Measurements from ENCODE around the gene COPZ1. TPM values are rescaled to one million over a fixed set of nuclear protein-coding genes. Genes with fewer than 3 reads are reported as not detected.

The COPZ1 gene
- 139 and 170 TPM in 2 replicates for total RNA-seq

GRCh38 chr12:54324617-54325441 is at the start of gene COPZ1:
Gene COPZ1 (plus strand): TSS chr12:54325131. CDS start chr12:54325164, 33 bp downstream.

GRCh38 chr12:54279632-54280467 is 45.1 kb upstream of the COPZ1 start, which contains the start of gene CBX5:
Gene CBX5 (minus strand): TSS chr12:54280122. CDS start chr12:54257650, 22,472 bp downstream.

GRCh38 chr12:54280468-54281260 is 44.3 kb upstream of the COPZ1 start, which contains the start of gene HNRNPA1:
Gene HNRNPA1 (plus strand): TSS chr12:54280726. CDS start chr12:54280808, 82 bp downstream.

GRCh38 chr12:54300732-54301427 is 24.1 kb upstream of the COPZ1 start, which contains the start of gene NFE2:
Gene NFE2 (minus strand): TSS chr12:54301015. CDS start chr12:54295248, 5,767 bp downstream.

GRCh38 chr12:54364413-54364812 is 39.5 kb downstream of the COPZ1 start, which contains the start of gene GPR84:
Gene GPR84 (minus strand): TSS chr12:54364486. CDS start chr12:54363851, 635 bp downstream.

GRCh38 chr12:54384591-54385041 is 59.7 kb downstream of the COPZ1 start, which contains the start of gene ZNF385A:
Gene ZNF385A (minus strand): TSS chr12:54384733. CDS start chr12:54384514, 219 bp downstream.

Other genes with a start within 250 kb of the COPZ1 start
- gene SMUG1, start 136.1 kb upstream of the COPZ1 start, total RNA-seq: 30.6 and 38.0 TPM in 2 replicates
- 27.1 and 53.8 TPM in 2 replicates for gene CBX5, start 45.0 kb upstream of the COPZ1 start, total RNA-seq
- gene HNRNPA1, start 44.4 kb upstream of the COPZ1 start, total RNA-seq: 412 and 444 TPM in 2 replicates
- gene NFE2, start 24.1 kb upstream of the COPZ1 start, total RNA-seq: 0.15 and 1.2 TPM in 2 replicates
- gene GPR84, start 39.4 kb downstream of the COPZ1 start, total RNA-seq: not detected in 2 replicates
- gene ZNF385A, start 59.6 kb downstream of the COPZ1 start, total RNA-seq: 2.9 and 11.7 TPM in 2 replicates
- 319 and 321 TPM in 2 replicates for gene ITGA5, start 94.1 kb downstream of the COPZ1 start, total RNA-seq
- 0.50 TPM in 1 of 2 replicates, not detected in the other for gene GTSF1, start 148.5 kb downstream of the COPZ1 start, total RNA-seq
- gene NCKAP1L, start 172.6 kb downstream of the COPZ1 start, total RNA-seq: not detected in 2 replicates
- 0.15 TPM in 1 of 2 replicates, not detected in the other for gene PDE1B, start 224.5 kb downstream of the COPZ1 start, total RNA-seq

Measured in smooth muscle cell of trachea (primary cell).